ENCODE results near the gene ATE1. TPM values are rescaled to one million over a fixed set of nuclear protein-coding genes. Genes with fewer than 3 reads are reported as not detected.

The ATE1 gene
- total RNA-seq, 1 donor from 2014 or later, result 35.4 TPM

- H3K27me3 Mint-ChIP-seq, result no peaks in the 10 kb centered on the region
- TF ChIP-seq CTCF (conservative IDR thresholded peaks at IDR 0.05), result no peak
These were observed 86.0 kb downstream of the ATE1 start for GRCh38 chr10:121841862-121842261.

GRCh38 chr10:121838931-121839330 lies 88.9 kb downstream of the ATE1 start:
- no peak overlapping the region for H3K27ac Mint-ChIP-seq
- H3K9me3 Mint-ChIP-seq, result no peaks in the 10 kb centered on the region
- no peaks in the 10 kb centered on the region for H3K27me3 Mint-ChIP-seq
- peaks cover 16% of the 10 kb centered on the region for H3K4me1 Mint-ChIP-seq (ENCODE audit: unreplicated experiment)
- H3K4me3 Mint-ChIP-seq, result no peak overlapping the region
- no peak for TF ChIP-seq CTCF (conservative IDR thresholded peaks at IDR 0.05)
- H3K36me3 Mint-ChIP-seq, result peaks cover 37% of the 10 kb centered on the region
- no peak for DNase-seq (ENCODE audit: extremely low spot score, unreplicated experiment)

More at GRCh38 chr10:121841862-121842261, 86.0 kb downstream of the ATE1 start:
- peaks cover 10% of the 10 kb centered on the region for H3K4me1 Mint-ChIP-seq (ENCODE audit: unreplicated experiment)
- no peak overlapping the region for H3K4me3 Mint-ChIP-seq
- peak overlapping the region; percentile 34 for H3K27ac Mint-ChIP-seq
- no peaks in the 10 kb centered on the region for H3K9me3 Mint-ChIP-seq
- peaks cover 39% of the 10 kb centered on the region for H3K36me3 Mint-ChIP-seq
- no peak for DNase-seq (ENCODE audit: extremely low spot score, unreplicated experiment)

GRCh38 chr10:121838149-121838548 lies 89.7 kb downstream of the ATE1 start:
- no peak for DNase-seq (ENCODE audit: extremely low spot score, unreplicated experiment)
- Mint-ChIP-seq H3K27me3 (no peaks in the 10 kb centered on the region), H3K9me3 (no peaks in the 10 kb centered on the region), H3K4me1 (ENCODE audit: unreplicated experiment) (peaks cover 17% of the 10 kb centered on the region), H3K27ac (no peak overlapping the region), H3K36me3 (peaks cover 41% of the 10 kb centered on the region), H3K4me3 (no peak overlapping the region)
- TF ChIP-seq CTCF (conservative IDR thresholded peaks at IDR 0.05), result no peak

- H3K4me1 Mint-ChIP-seq (ENCODE audit: unreplicated experiment), result peaks cover 21% of the 10 kb centered on the region
- TF ChIP-seq CTCF (conservative IDR thresholded peaks at IDR 0.05), result no peak
- peaks cover 36% of the 10 kb centered on the region for H3K36me3 Mint-ChIP-seq
- no peaks in the 10 kb centered on the region for H3K27me3 Mint-ChIP-seq
- no peak for DNase-seq (ENCODE audit: extremely low spot score, unreplicated experiment)
- no peaks in the 10 kb centered on the region for H3K9me3 Mint-ChIP-seq
- no peak overlapping the region for H3K27ac Mint-ChIP-seq
- H3K4me3 Mint-ChIP-seq, result no peak overlapping the region
These were observed 91.7 kb downstream of the ATE1 start for GRCh38 chr10:121836171-121836570.

GRCh38 chr10:121835376-121835775 lies 92.5 kb downstream of the ATE1 start:
- H3K27me3 Mint-ChIP-seq, result no peaks in the 10 kb centered on the region
- peaks cover 21% of the 10 kb centered on the region for H3K4me1 Mint-ChIP-seq (ENCODE audit: unreplicated experiment)
- no peak for TF ChIP-seq CTCF (conservative IDR thresholded peaks at IDR 0.05)
- peaks cover 36% of the 10 kb centered on the region for H3K36me3 Mint-ChIP-seq
- H3K27ac Mint-ChIP-seq, result no peak overlapping the region
- no peak for DNase-seq (ENCODE audit: extremely low spot score, unreplicated experiment)
- H3K4me3 Mint-ChIP-seq, result no peak overlapping the region
- no peaks in the 10 kb centered on the region for H3K9me3 Mint-ChIP-seq

GRCh38 chr10:121834757-121835156 lies 93.1 kb downstream of the ATE1 start:
- Mint-ChIP-seq H3K27me3 (no peaks in the 10 kb centered on the region), H3K36me3 (peaks cover 42% of the 10 kb centered on the region), H3K4me3 (no peak overlapping the region), H3K27ac (no peak overlapping the region), H3K4me1 (ENCODE audit: unreplicated experiment) (peaks cover 21% of the 10 kb centered on the region), H3K9me3 (no peaks in the 10 kb centered on the region)
- TF ChIP-seq CTCF (conservative IDR thresholded peaks at IDR 0.05), result no peak
- DNase-seq (ENCODE audit: extremely low spot score, unreplicated experiment), result no peak
